Immature natural killer cell (primary cell): ENCODE results near the gene XNDC1N. TPM values are rescaled to one million over a fixed set of nuclear protein-coding genes. Genes with fewer than 3 reads are reported as not detected.

Experiments used
- polyA plus RNA-seq, 3 donors: library from polyadenylated mRNA; unstranded; fragments of 300-500 nt; fragmentation: Illumina TruSeq; gene quantifications; one replicate each; pipeline ENCODE4 v1.2.3, GENCODE V29; 2021

The XNDC1N gene
- polyA plus RNA-seq, 3 donors from 2014 or later: 4.0 to 5.0 (median 4.5) TPM

Other genes with a start within 250 kb of the XNDC1N start
- not detected for gene DEFB108B, start 95.4 kb downstream of the XNDC1N start, polyA plus RNA-seq
- gene DEFB131B, start 50.1 kb downstream of the XNDC1N start, polyA plus RNA-seq: not detected
- 10 to 100 TPM in 2 of 3 donors, 1 to 10 TPM in 1; 9.8 to 16.0 (median 13.4) TPM for gene RNF121, start 452 bp upstream of the XNDC1N start, polyA plus RNA-seq
- 10 to 100 TPM in 1 of 3 donors, 1 to 10 TPM in 2; 6.0 to 22.6 (median 8.6) TPM for gene IL18BP, start 70.3 kb upstream of the XNDC1N start, polyA plus RNA-seq
- gene NUMA1, start 151.9 kb upstream of the XNDC1N start, polyA plus RNA-seq: 10 to 100 TPM in 2 of 3 donors, 1 to 10 TPM in 1; 2.7 to 92.5 (median 10.5) TPM
- 1 to 10 TPM in 2 of 3 donors, not detected in 1; 3.4 to 4.7 TPM for gene LRRC51, start 152.3 kb upstream of the XNDC1N start, polyA plus RNA-seq
- 100 to 1,000 TPM; 110 to 181 (median 138) TPM for gene LAMTOR1, start 174.7 kb upstream of the XNDC1N start, polyA plus RNA-seq
- gene TOMT, start 177.3 kb upstream of the XNDC1N start, polyA plus RNA-seq: not detected
- 10 to 100 TPM; 70.9 to 76.7 (median 75.2) TPM for gene ANAPC15, start 184.1 kb upstream of the XNDC1N start, polyA plus RNA-seq
- gene FOLR3, start 207.1 kb upstream of the XNDC1N start, polyA plus RNA-seq: under 1 TPM in 1 of 3 donors, not detected in 2; 0.28 TPM